Dermis microvascular lymphatic vessel endothelial cell (primary cell): Measurements from ENCODE around the gene FBXO8. TPM values are rescaled to one million over a fixed set of nuclear protein-coding genes. Genes with fewer than 3 reads are reported as not detected.

Experiments used
- DNase-seq, 2 donors: peaks; one replicate each; pipeline versions ENCODE4 v3.0.0 to v3.0.0-alpha.2; 2010; ENCODE audit warnings: low read depth in 2 of 2
- total RNA-seq: library from RNA; depleted of rRNA; stranded (reverse); fragments of >200 nt; gene quantifications from 2 replicates; pipeline ENCODE4 v1.2.1, GENCODE V29; 2014

FBXO8 gene
- total RNA-seq, 1 donor from 2014 or later: 24.3 TPM

DNA sequence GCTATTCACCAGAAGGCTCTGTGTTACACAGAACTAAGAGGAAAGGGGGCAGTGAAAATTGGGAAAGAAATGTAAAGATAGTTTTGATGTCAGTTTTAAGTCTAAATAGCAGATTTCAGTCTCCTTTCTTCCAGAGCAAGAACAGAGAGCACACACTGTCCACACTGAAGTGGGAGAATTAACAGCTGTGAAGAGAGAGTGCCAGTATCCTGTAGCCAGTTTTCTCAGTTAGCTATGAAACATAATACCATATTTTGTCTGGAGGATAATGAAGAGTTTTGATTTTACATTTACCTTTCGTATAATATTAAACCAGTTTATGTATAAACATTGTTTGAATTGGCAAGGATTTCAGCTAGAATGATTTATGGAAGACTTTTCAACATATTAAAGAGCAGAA is 35.1 kb downstream of the FBXO8 start:
- no peak for DNase-seq

DNA sequence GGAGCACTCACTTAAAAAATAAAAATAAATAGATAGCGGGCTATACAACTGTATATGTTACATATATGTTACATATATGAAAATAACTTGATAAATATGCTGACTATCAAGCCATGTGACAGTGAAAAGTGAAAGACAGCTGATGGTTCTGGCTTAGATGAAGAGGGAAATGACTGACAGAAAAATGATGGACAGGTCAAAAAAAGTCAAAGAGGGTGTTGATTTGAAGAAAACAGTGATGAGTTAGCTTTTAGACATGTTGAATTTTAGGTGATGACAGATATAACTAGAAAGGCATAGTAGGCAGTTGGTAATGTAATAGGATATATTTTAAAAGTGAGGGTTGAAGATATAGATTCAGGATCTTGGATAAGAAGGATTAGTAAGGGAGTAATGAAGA is 37.8 kb downstream of the FBXO8 start:
- DNase-seq: no peak

GRCh38 chr4:174244441-174244840 is 39.0 kb downstream of the FBXO8 start:
- DNase-seq: no peak

- no peak for DNase-seq
These were observed 42.3 kb downstream of the FBXO8 start for GRCh38 chr4:174241162-174241561.

GRCh38 chr4:174236359-174236758 is 47.1 kb downstream of the FBXO8 start:
- DNase-seq: no peak

DNA sequence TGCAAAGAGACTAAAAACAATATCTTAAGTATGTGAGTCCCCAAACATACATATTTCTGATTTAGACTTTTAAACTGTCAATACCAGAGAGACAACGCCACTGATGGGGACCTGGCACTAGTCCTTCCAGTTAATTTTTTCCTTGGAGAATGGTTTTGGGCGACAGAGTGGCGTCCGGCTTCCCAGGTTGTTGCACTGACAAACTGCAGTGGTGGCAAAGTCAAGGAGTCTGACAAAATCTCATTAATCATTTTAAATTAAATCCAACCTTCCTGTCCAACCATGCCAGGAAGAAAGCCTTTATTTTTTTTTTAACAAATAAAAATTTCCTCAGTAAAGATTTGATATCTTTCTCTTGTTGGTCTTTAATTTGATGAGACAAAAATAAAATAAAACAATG is 52.8 kb downstream of the FBXO8 start:
- no peak for DNase-seq

GRCh38 chr4:174230148-174230547 is 53.3 kb downstream of the FBXO8 start:
- no peak for DNase-seq

- DNase-seq: no peak
These were observed 54.5 kb downstream of the FBXO8 start for GRCh38 chr4:174228988-174229387.

GRCh38 chr4:174225349-174226049 is 58.0 kb downstream of the FBXO8 start:
- no peak for DNase-seq

- DNase-seq: no peak
These were observed 58.9 kb downstream of the FBXO8 start for GRCh38 chr4:174224550-174224949.

DNA sequence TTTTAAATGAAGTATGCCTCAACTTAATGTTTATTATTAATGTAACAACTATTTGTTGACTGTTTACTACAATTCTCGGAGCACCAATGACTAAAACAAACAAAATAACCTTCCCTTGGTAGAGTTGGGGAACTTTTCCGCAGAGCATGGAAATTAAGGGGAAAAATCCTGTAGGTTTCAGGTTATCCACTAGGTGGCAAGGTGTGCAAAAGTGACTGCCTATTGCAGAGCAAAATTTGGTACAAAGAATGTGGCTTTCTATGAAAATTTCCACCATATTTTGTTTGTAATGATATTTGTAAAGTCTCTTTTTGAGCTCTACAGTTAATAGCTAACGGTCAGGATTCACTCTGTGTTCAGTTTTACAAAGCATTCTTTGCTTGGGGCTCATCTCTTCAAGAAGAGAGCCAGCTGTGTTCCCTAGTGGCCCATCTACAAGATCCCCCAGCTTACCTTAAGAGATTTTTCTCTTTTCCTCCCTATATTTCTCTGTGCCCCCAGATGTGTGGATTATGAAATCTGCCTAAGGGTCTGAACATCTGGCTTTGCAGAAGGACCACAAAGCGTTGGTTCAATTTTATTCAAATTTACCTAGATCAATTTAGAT is 61.1 kb downstream of the FBXO8 start:
- DNase-seq: peak; percentile 17 to 37

DNA sequence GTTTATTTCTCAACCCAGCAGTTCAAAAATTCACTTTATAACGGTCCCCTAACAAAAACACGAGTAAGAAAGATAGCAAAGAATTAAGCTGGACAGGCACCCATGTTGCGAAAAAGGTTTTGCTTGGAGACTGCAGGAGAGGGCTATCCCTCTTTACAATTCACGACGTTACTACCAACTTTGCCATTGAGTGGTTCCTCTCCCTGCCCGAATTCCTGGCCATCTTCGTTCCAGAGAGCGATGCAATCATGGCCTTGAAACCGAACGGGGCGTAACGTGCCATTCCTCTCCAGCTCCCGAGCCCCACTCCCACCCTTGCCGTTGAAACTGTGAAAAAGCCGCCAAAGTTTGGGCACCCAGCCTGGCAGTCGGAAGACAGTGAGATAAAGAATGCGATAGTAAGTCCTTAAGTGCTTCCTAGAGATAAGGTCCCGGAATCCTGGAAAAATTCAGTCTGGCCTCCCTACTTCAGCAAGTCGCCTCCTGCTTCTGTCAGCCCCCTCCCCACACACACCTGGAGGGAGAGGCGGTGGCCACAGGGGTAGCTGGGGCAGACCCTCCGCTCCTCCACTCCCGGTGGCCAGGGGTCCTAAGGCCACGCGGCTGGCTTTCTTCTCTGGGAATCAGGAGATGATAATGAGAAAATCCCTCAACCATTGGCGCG is 65.2 kb downstream of the FBXO8 start:
- DNase-seq: no peak

- no peak for DNase-seq
These were observed 66.0 kb downstream of the FBXO8 start for GRCh38 chr4:174217273-174218126.

DNA sequence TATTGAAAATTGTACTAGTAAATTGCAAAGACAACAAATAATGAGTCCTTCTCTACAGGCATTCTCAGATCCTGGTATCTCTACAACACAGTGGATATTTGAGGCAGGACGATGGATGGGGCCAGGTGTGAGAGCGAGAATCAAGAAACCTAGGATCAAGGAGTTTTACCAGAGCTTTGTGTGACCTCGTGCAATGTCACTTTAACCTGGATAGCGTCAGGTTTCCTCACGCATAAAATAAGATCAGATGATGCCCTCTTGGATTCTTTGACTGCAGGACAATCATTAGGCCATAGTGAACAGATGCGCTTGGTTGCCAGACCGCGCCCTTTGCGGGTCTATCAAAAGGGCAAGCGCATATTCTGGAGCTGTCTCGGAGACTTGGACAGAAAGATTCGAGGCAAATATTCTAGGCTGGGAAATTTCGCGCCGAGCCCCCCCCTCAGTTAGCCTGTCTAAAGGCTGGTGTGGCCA is 66.6 kb downstream of the FBXO8 start:
- no peak for DNase-seq

DNA sequence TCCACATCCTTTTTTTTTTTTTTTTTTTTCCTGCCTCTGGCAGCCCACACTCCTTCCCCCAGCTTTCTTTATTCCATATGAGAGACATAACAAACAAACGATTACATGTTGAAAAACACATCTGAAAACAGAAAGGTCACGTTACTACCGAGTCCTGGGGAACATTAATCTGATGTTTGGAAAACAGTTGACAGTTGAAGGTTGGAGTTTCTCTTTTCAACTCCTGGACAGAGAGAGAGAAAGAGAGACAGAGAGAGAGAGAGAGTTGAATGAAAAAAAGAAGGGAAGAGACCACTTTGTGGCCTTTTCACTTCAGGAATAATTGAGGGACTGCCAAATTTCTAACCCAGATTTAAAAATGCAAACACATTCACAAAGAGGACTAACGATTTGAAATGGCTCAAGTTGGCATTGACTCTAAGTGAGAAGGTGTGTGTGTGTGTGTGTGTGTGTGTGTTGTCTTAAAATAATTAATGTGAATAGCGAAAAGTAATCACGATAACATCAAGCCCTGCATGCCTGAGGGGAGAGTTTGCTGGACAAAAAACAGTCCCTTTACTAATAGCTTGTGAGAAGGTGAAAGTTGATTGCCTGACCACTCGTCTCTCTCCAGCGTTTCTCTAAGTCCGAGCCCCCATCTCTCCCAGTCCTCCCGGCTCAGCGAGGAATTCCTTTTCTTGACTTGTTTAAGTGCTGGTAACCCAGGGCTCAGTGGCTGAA is 67.3 kb downstream of the FBXO8 start:
- DNase-seq: no peak

DNA sequence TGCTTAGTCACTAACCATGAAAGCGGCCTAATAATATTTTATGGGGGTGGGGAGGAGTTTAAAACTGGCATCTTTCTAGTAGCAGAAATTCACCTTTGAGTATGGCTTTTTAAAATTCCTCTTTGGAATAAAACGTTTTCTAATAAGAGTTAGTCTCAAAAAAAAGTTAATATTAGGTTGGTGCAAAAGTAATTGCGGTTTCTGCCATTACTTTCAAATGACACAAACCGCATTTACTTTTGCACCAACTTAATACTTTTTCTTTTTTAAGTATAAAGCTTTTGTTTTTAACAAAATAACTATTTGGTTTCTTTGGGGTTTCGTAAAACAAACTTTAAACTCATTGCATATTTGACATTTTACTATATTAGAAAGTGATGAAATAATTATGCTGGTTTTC is 68.4 kb downstream of the FBXO8 start:
- no peak for DNase-seq

- no peak for DNase-seq
These were observed 69.2 kb downstream of the FBXO8 start for GRCh38 chr4:174214101-174214878.

GRCh38 chr4:174213731-174214100 is 69.8 kb downstream of the FBXO8 start:
- DNase-seq: no peak

DNA sequence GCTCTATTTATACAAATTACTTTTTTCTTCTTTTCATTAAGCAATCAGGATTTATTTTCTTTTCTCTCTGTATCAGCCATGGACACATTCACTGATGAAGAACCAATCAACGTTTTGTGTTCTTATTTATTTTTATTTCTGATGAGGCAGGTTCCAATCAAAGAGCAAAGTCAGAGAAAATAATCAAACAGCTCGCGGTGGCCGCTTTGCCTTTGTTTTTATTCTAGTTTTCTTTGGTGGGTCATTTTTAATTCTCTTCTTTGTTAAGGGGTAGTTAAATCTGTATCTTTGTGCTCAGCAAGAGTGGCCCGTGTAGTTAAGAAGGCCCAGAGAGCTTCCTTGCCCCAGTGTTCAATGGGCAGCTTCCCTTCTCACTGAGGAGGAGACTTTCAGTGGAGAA is 71.4 kb downstream of the FBXO8 start:
- DNase-seq: no peak

DNA sequence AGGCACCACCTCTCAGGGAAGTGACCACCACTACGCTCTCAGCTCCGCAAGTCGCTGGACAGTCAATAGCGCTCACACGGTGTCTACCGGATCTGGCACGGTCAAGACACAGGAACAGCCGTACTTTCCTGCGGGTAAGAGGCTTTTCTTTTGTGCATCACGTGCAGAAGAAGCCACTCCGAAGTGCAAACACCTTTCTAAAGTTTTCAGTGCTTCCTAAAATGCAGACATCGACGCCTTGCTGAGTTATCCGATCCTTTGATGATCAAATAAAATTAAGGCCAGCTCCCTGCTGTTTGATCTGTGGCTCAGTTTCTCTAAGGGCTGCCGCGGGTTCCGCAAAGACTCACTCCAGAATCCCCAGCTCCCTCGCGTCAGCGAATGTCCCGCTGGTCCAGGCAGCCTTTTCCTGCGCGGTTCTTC is 71.8 kb downstream of the FBXO8 start:
- no peak for DNase-seq
